GM18526 (cell line): Measurements from ENCODE around the gene PLXDC1.

Experiments
- POLR2A ChIP-seq: IDR thresholded peaks from 3 replicates; pipeline ENCODE4 v1.6.1; 2011; ENCODE audit not compliant: insufficient read length; ENCODE audit errors: extremely low read depth

Gene PLXDC1

GRCh38 chr17:39101091-39101490, 50.3 kb downstream of the PLXDC1 start:
- TF ChIP-seq POLR2A = no peak

- TF ChIP-seq POLR2A = no peak
Observed at GRCh38 chr17:39100530-39100929, 50.9 kb downstream of the PLXDC1 start.

- no peak for TF ChIP-seq POLR2A
Observed at GRCh38 chr17:39099663-39100286, 51.7 kb downstream of the PLXDC1 start.

- no peak for TF ChIP-seq POLR2A
Observed at GRCh38 chr17:39098588-39098987, 52.8 kb downstream of the PLXDC1 start.

GRCh38 chr17:39097537-39097936, 53.9 kb downstream of the PLXDC1 start:
- no peak for TF ChIP-seq POLR2A

- TF ChIP-seq POLR2A = no peak
Observed at GRCh38 chr17:39097150-39097519, 54.3 kb downstream of the PLXDC1 start.

GRCh38 chr17:39096508-39097149, 54.8 kb downstream of the PLXDC1 start:
- no peak for TF ChIP-seq POLR2A

GRCh38 chr17:39095309-39095686, 56.1 kb downstream of the PLXDC1 start:
- TF ChIP-seq POLR2A = no peak

- no peak for TF ChIP-seq POLR2A
Observed at GRCh38 chr17:39094607-39095308, 56.7 kb downstream of the PLXDC1 start.

- no peak for TF ChIP-seq POLR2A
Observed at GRCh38 chr17:39092692-39093230, 58.7 kb downstream of the PLXDC1 start.

- TF ChIP-seq POLR2A = no peak
Observed at GRCh38 chr17:39090908-39091665, 60.4 kb downstream of the PLXDC1 start.

- TF ChIP-seq POLR2A = no peak
Observed at GRCh38 chr17:39090400-39090799, 61.0 kb downstream of the PLXDC1 start.

GRCh38 chr17:39084558-39084957, 66.9 kb downstream of the PLXDC1 start:
- no peak for TF ChIP-seq POLR2A

- no peak for TF ChIP-seq POLR2A
Observed at GRCh38 chr17:39083270-39083669, 68.2 kb downstream of the PLXDC1 start.

GRCh38 chr17:39082482-39082881, 69.0 kb downstream of the PLXDC1 start:
- TF ChIP-seq POLR2A = no peak
